ENCODE data around the gene RFC2.

DNA sequence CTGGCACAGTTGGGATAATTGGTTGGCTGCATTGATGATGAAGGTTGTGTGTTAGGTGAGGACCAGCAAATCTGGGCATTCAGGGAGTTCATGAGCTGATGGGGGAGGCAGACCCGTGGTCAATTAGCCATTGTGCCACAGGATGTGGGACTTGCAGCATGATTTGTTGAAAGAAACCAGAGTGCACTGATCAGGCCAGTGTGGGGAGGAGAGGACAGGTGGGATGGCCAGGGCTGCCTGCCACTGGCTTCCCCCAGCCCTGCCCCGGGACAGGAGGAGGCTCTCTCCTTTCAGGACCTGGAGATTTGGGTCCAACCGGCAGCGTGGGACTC lies 39.3 kb upstream of the RFC2 start:
- TF ChIP-seq, protein P1, sequence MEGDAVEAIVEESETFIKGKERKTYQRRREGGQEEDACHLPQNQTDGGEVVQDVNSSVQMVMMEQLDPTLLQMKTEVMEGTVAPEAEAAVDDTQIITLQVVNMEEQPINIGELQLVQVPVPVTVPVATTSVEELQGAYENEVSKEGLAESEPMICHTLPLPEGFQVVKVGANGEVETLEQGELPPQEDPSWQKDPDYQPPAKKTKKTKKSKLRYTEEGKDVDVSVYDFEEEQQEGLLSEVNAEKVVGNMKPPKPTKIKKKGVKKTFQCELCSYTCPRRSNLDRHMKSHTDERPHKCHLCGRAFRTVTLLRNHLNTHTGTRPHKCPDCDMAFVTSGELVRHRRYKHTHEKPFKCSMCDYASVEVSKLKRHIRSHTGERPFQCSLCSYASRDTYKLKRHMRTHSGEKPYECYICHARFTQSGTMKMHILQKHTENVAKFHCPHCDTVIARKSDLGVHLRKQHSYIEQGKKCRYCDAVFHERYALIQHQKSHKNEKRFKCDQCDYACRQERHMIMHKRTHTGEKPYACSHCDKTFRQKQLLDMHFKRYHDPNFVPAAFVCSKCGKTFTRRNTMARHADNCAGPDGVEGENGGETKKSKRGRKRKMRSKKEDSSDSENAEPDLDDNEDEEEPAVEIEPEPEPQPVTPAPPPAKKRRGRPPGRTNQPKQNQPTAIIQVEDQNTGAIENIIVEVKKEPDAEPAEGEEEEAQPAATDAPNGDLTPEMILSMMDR (IDR thresholded peaks at IDR 0.05), result no peak
- no peak for TF ChIP-seq POLR2A (IDR thresholded peaks at IDR 0.05)
- TF ChIP-seq POLR2AphosphoS5 (IDR thresholded peaks at IDR 0.05; ENCODE audit: insufficient read depth in 1 of 2, low read depth in 1 of 2), result no peak

Data from vagina (tissue), 2 donors.